HTR-8/SVneo (cell line): ENCODE measurements around the gene CPSF6.
A peak's percentile ranks its signal among the peaks of the same experiment; 100 is the strongest.
"Not testable (repeated sequence)": the region's sequence is repeated elsewhere in the genome, so short reads cannot be mapped to it uniquely, and the experiment has no call there.

Source experiments
- DNase-seq: peaks from one replicate; pipeline ENCODE4 v3.0.0; 2011; ENCODE audit warnings: low spot score, mixed read lengths; ENCODE audit not compliant: insufficient read length
- FAIRE-seq: peaks from 2 replicates; lab custom pipeline; 2011; peaks lifted over from hg19 to GRCh38; lab: Jason Lieb, UNC

The CPSF6 gene

GRCh38 chr12:69254862-69255261, 15.5 kb downstream of the CPSF6 start:
- FAIRE-seq: no peak

GRCh38 chr12:69258655-69259054, 19.3 kb downstream of the CPSF6 start:
- FAIRE-seq: no peak
- no peak for DNase-seq

More at GRCh38 chr12:69254862-69255261, 15.5 kb downstream of the CPSF6 start:
- DNase-seq: no peak

- no peak for FAIRE-seq
- DNase-seq: no peak
These were observed 23.1 kb downstream of the CPSF6 start for GRCh38 chr12:69262264-69262974.

- FAIRE-seq (no peak), DNase-seq (no peak)
These were observed 25.8 kb downstream of the CPSF6 start for GRCh38 chr12:69265205-69265604.

- DNase-seq, FAIRE-seq: not testable (repeated sequence)
These were observed 26.3 kb downstream of the CPSF6 start for GRCh38 chr12:69265633-69266032.

GRCh38 chr12:69266036-69266635, 26.8 kb downstream of the CPSF6 start:
- FAIRE-seq (no peak), DNase-seq (peak; percentile 22)

- FAIRE-seq: no peak
- DNase-seq: no peak
These were observed 30.4 kb downstream of the CPSF6 start for GRCh38 chr12:69269736-69270135.

- DNase-seq: no peak
- FAIRE-seq: no peak
These were observed 33.1 kb downstream of the CPSF6 start for GRCh38 chr12:69272511-69272910.

- FAIRE-seq: no peak
- DNase-seq: no peak
These were observed 35.5 kb downstream of the CPSF6 start for GRCh38 chr12:69274861-69275260.

- no peak for DNase-seq
These were observed 36.1 kb downstream of the CPSF6 start for GRCh38 chr12:69275471-69275891.

GRCh38 chr12:69278814-69279782, 39.7 kb downstream of the CPSF6 start:
- DNase-seq (no peak), FAIRE-seq (no peak)

More at GRCh38 chr12:69275471-69275891, 36.1 kb downstream of the CPSF6 start:
- FAIRE-seq: no peak

- FAIRE-seq (no peak), DNase-seq (peak; percentile 23)
These were observed 44.8 kb downstream of the CPSF6 start for GRCh38 chr12:69284131-69284530.

- DNase-seq: no peak
- no peak for FAIRE-seq
These were observed 48.2 kb downstream of the CPSF6 start for GRCh38 chr12:69287556-69287955.

- peak; percentile 51 for FAIRE-seq
These were observed 51.3 kb downstream of the CPSF6 start for GRCh38 chr12:69290545-69291277.

GRCh38 chr12:69291278-69291593, 51.9 kb downstream of the CPSF6 start:
- no peak for FAIRE-seq
- DNase-seq: no peak

More at GRCh38 chr12:69290545-69291277, 51.3 kb downstream of the CPSF6 start:
- peak; percentile 71 for DNase-seq

GRCh38 chr12:69298133-69298532, 58.8 kb downstream of the CPSF6 start:
- DNase-seq (no peak), FAIRE-seq (no peak)

GRCh38 chr12:69298947-69299346, 59.6 kb downstream of the CPSF6 start:
- DNase-seq (no peak), FAIRE-seq (no peak)

- DNase-seq (no peak), FAIRE-seq (no peak)
These were observed 64.9 kb downstream of the CPSF6 start for GRCh38 chr12:69304284-69304683.

GRCh38 chr12:69309461-69309860, 70.1 kb downstream of the CPSF6 start:
- no peak for FAIRE-seq

GRCh38 chr12:69313209-69313608, 73.8 kb downstream of the CPSF6 start:
- FAIRE-seq (no peak), DNase-seq (no peak)

More at GRCh38 chr12:69309461-69309860, 70.1 kb downstream of the CPSF6 start:
- DNase-seq: no peak
